Renal cortical epithelial cell (primary cell): ENCODE data around the gene P2RY2. TPM values are rescaled to one million over a fixed set of nuclear protein-coding genes. Genes with fewer than 3 reads are reported as not detected.
A peak's percentile ranks its signal among the peaks of the same experiment; 100 is the strongest.

Experiments used
- DNase-seq: peaks from one replicate; pipeline ENCODE4 v3.0.0-alpha.2; 2011; ENCODE audit warnings: low read depth
- total RNA-seq: library from RNA; depleted of rRNA; stranded (reverse); fragments of >200 nt; gene quantifications from 2 replicates; pipeline ENCODE4 v1.2.3, GENCODE V29; 2014

The P2RY2 gene
- total RNA-seq, result 3.7 and 4.3 TPM in 2 replicates

- no peak for DNase-seq
Measured at GRCh38 chr11:73218106-73218829, at the start of gene P2RY2. P2RY2 (plus strand) TSS chr11:73218281; CDS start chr11:73234160, 15,879 bp downstream.

GRCh38 chr11:73168925-73169579 is 49.0 kb upstream of the P2RY2 start:
- no peak for DNase-seq

- DNase-seq, result no peak
Measured at GRCh38 chr11:73170140-73170539, 47.9 kb upstream of the P2RY2 start.

GRCh38 chr11:73171436-73172161 is 46.5 kb upstream of the P2RY2 start:
- no peak for DNase-seq

- DNase-seq, result no peak
Measured at GRCh38 chr11:73172992-73173656, 45.0 kb upstream of the P2RY2 start.

GRCh38 chr11:73173755-73174494 is 44.2 kb upstream of the P2RY2 start:
- no peak for DNase-seq

GRCh38 chr11:73174495-73174791 is 43.6 kb upstream of the P2RY2 start:
- no peak for DNase-seq

GRCh38 chr11:73175551-73176144 is 42.4 kb upstream of the P2RY2 start:
- DNase-seq, result no peak

- no peak for DNase-seq
Measured at GRCh38 chr11:73176145-73176873, 41.8 kb upstream of the P2RY2 start.

- no peak for DNase-seq
Measured at GRCh38 chr11:73176874-73177155, 41.3 kb upstream of the P2RY2 start.

- DNase-seq, result no peak
Measured at GRCh38 chr11:73177380-73177777, 40.7 kb upstream of the P2RY2 start.

- peak; percentile 46 for DNase-seq
Measured at GRCh38 chr11:73177778-73178539, 40.1 kb upstream of the P2RY2 start.

GRCh38 chr11:73178681-73179080 is 39.4 kb upstream of the P2RY2 start:
- DNase-seq, result no peak

GRCh38 chr11:73182824-73183321 is 35.2 kb upstream of the P2RY2 start:
- no peak for DNase-seq

GRCh38 chr11:73184953-73185671 is 33.0 kb upstream of the P2RY2 start:
- DNase-seq, result no peak

- DNase-seq, result peak; percentile 81
Measured at GRCh38 chr11:73185680-73186293, 32.3 kb upstream of the P2RY2 start.

GRCh38 chr11:73186294-73186850 is 31.7 kb upstream of the P2RY2 start:
- no peak for DNase-seq

GRCh38 chr11:73186886-73187285 is 31.2 kb upstream of the P2RY2 start:
- DNase-seq, result no peak
